Nephron progenitor cell (in vitro differentiated cells): ENCODE data around the gene LYRM4.

Experiments
- DNase-seq: peaks from one replicate; pipeline ENCODE4 v3.0.0; 2021
- H3K27ac Mint-ChIP-seq: 2 replicates; pipeline ENCODE4 v1.8.0; 2021; ENCODE audit warnings: mild to moderate bottlenecking, moderate library complexity, mixed read lengths
- H3K27me3 Mint-ChIP-seq: 2 replicates; pipeline ENCODE4 v1.8.0; 2021; ENCODE audit warnings: mild to moderate bottlenecking, low read depth, mixed read lengths; ENCODE audit not compliant: poor library complexity
- H3K36me3 Mint-ChIP-seq: 2 replicates; pipeline ENCODE4 v1.8.0; 2021; ENCODE audit warnings: low read depth, mixed read lengths
- H3K4me1 Mint-ChIP-seq: 2 replicates; pipeline ENCODE4 v1.8.0; 2021; ENCODE audit warnings: mixed read lengths
- H3K4me3 Mint-ChIP-seq: 2 replicates; pipeline ENCODE4 v1.8.0; 2021; ENCODE audit warnings: mild to moderate bottlenecking, moderate library complexity, mixed read lengths
- H3K9me3 Mint-ChIP-seq: 2 replicates; pipeline ENCODE4 v1.8.0; 2021; ENCODE audit warnings: mild to moderate bottlenecking, moderate library complexity, mixed read lengths
- TF ChIP-seq, protein P1 (sequence below): fragments of 200-600 bp; sonication (generic); IDR thresholded peaks from 2 replicates; pipeline ENCODE4 v1.5.0; 2021; ENCODE audit warnings: antibody characterized with exemption

LYRM4 gene

DNA sequence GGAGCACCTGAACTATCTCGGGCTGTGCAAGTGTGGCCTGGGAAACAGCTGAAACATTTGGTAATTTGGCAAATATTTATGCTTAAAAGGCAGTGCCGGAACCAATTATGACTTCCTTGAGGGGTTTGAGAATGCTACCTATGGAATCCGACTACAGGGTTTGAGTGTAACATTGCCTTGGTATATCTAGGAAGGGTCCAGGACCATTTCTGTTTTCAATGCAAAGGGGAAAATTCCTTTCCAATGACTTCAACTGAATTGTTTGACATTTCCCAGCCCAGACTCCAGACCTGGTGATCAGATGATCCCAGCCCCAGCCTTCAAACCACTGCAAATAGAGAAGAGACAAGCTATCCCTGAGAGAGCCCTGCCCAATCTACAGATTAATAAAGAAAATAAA lies 180.2 kb downstream of the LYRM4 start:
- Mint-ChIP-seq H3K27ac (no peak overlapping the region), H3K4me3 (no peak overlapping the region), H3K9me3 (peaks cover 21% of the 10 kb centered on the region), H3K27me3 (peaks cover 57% of the 10 kb centered on the region), H3K36me3 (peaks cover 5% of the 10 kb centered on the region), H3K4me1 (no peaks in the 10 kb centered on the region)
- TF ChIP-seq, protein P1, sequence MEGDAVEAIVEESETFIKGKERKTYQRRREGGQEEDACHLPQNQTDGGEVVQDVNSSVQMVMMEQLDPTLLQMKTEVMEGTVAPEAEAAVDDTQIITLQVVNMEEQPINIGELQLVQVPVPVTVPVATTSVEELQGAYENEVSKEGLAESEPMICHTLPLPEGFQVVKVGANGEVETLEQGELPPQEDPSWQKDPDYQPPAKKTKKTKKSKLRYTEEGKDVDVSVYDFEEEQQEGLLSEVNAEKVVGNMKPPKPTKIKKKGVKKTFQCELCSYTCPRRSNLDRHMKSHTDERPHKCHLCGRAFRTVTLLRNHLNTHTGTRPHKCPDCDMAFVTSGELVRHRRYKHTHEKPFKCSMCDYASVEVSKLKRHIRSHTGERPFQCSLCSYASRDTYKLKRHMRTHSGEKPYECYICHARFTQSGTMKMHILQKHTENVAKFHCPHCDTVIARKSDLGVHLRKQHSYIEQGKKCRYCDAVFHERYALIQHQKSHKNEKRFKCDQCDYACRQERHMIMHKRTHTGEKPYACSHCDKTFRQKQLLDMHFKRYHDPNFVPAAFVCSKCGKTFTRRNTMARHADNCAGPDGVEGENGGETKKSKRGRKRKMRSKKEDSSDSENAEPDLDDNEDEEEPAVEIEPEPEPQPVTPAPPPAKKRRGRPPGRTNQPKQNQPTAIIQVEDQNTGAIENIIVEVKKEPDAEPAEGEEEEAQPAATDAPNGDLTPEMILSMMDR = no peak
- DNase-seq = no peak

- H3K4me3 Mint-ChIP-seq = no peak overlapping the region
- no peak for DNase-seq
- H3K27me3 Mint-ChIP-seq = peaks cover 55% of the 10 kb centered on the region
- peaks cover 29% of the 10 kb centered on the region for H3K9me3 Mint-ChIP-seq
- H3K4me1 Mint-ChIP-seq = no peaks in the 10 kb centered on the region
- TF ChIP-seq, protein P1 = no peak
- H3K36me3 Mint-ChIP-seq = peaks cover 5% of the 10 kb centered on the region
- H3K27ac Mint-ChIP-seq = no peak overlapping the region
These were observed 181.1 kb downstream of the LYRM4 start for GRCh38 chr6:5079692-5080091.

DNA sequence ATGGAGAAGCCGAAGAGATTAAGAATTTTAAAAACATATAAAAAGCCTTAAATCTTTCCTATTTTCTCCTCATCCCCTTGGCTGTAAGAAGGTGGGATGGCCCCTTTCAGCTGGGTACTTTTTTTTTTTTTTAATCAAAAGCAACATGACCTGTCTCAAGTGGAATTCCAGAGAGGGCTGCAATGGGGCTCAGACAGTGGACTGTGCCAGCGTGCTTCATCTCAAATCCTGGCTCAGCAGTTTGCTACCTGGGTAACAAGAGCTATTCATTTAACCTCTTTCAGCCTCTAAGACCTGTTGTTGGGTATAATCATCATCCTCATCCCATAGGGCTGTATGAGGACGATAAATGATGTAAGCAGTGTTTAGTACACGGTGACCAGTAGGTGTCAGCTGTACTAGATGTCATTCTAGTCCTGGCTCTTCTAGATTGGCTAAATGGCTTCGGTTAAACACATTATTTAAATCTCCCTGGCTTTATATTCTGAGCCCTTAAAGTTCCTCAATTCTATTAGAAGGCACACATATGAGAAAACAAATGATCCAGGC lies 182.6 kb downstream of the LYRM4 start:
- Mint-ChIP-seq H3K36me3 (peaks cover 5% of the 10 kb centered on the region), H3K27ac (no peak overlapping the region), H3K4me3 (no peak overlapping the region), H3K4me1 (no peaks in the 10 kb centered on the region), H3K27me3 (peaks cover 43% of the 10 kb centered on the region), H3K9me3 (peaks cover 30% of the 10 kb centered on the region)
- TF ChIP-seq, protein P1 = no peak
- DNase-seq = no peak

GRCh38 chr6:5076931-5077330 lies 183.8 kb downstream of the LYRM4 start:
- Mint-ChIP-seq H3K4me1 (no peaks in the 10 kb centered on the region), H3K27me3 (peaks cover 32% of the 10 kb centered on the region), H3K4me3 (no peak overlapping the region), H3K9me3 (peaks cover 30% of the 10 kb centered on the region), H3K27ac (no peak overlapping the region), H3K36me3 (peaks cover 5% of the 10 kb centered on the region)
- TF ChIP-seq, protein P1 = no peak
- DNase-seq = no peak

GRCh38 chr6:5073992-5074391 lies 186.8 kb downstream of the LYRM4 start:
- Mint-ChIP-seq H3K27ac (no peak overlapping the region), H3K36me3 (no peaks in the 10 kb centered on the region), H3K4me1 (no peaks in the 10 kb centered on the region), H3K9me3 (peaks cover 19% of the 10 kb centered on the region), H3K27me3 (peaks cover 12% of the 10 kb centered on the region), H3K4me3 (no peak overlapping the region)
- TF ChIP-seq, protein P1 = no peak
- no peak for DNase-seq

- Mint-ChIP-seq H3K4me3 (no peak overlapping the region), H3K9me3 (peaks cover 21% of the 10 kb centered on the region), H3K27ac (no peak overlapping the region), H3K27me3 (peaks cover 12% of the 10 kb centered on the region), H3K4me1 (no peaks in the 10 kb centered on the region), H3K36me3 (peaks cover 4% of the 10 kb centered on the region)
- DNase-seq = no peak
- TF ChIP-seq, protein P1 = no peak
These were observed 188.3 kb downstream of the LYRM4 start for GRCh38 chr6:5072440-5072839.
